ENCODE measurements around the gene SSH2. TPM values are rescaled to one million over a fixed set of nuclear protein-coding genes. Genes with fewer than 3 reads are reported as not detected.

Gene SSH2
- total and polyA plus RNA-seq, 4 donors = 7.5 to 14.1 (median 11.2) TPM

- Histone ChIP-seq H3K27ac (ENCODE audit: low read depth in 1 of 2, low read length in 2 of 2) (no peak overlapping the region), H3K36me3 (ENCODE audit: control insufficient read depth in 4 of 4, insufficient read depth in 3 of 4, low read depth in 1 of 4, low read length in 3 of 4) (peaks cover 0 to 3% (median under 1%) of the 10 kb centered on the region in 4 donors), H3K4me3 (ENCODE audit: low read depth in 1 of 3, low read length in 3 of 3) (no peak overlapping the region), H3K4me1 (ENCODE audit: control insufficient read depth in 4 of 4, insufficient read depth in 4 of 4, low read length in 3 of 4) (no peaks in the 10 kb centered on the region), H3K27me3 (ENCODE audit: control insufficient read depth in 4 of 4, insufficient read depth in 4 of 4, low read length in 3 of 4) (no peaks in the 10 kb centered on the region), H3K9ac (ENCODE audit: low read depth in 1 of 2, low read length in 2 of 2) (no peak overlapping the region), H3K9me3 (ENCODE audit: control insufficient read depth in 4 of 4, low read length in 3 of 4) (no peaks in the 10 kb centered on the region)
- TF ChIP-seq CTCF (IDR thresholded peaks at IDR 0.05; ENCODE audit: low read depth, low read length, missing input control) (no peak), FOXA1 (IDR thresholded peaks at IDR 0.05) (no peak), YY1 (IDR thresholded peaks at IDR 0.05) (no peak), RXRA (IDR thresholded peaks at IDR 0.05) (no peak), ZBTB33 (IDR thresholded peaks at IDR 0.05) (no peak), RAD21 (IDR thresholded peaks at IDR 0.05) (no peak), SP1 (IDR thresholded peaks at IDR 0.05) (no peak), EGR1 (IDR thresholded peaks at IDR 0.05; ENCODE audit: low read depth in 2 of 2) (no peak), JUND (IDR thresholded peaks at IDR 0.05) (no peak)
- no peak for DNase-seq (ENCODE audit: low spot score)
- WGBS = 85% methylated on average over 5 of the region's 5 CpGs
Observed at GRCh38 chr17:29836643-29837042, 93.4 kb downstream of the SSH2 start.

- 83% methylated on average over 10 of the region's 10 CpGs for WGBS
- Histone ChIP-seq H3K27ac (ENCODE audit: low read depth in 1 of 2, low read length in 2 of 2) (no peak overlapping the region), H3K9me3 (ENCODE audit: control insufficient read depth in 4 of 4, low read length in 3 of 4) (no peaks in the 10 kb centered on the region), H3K27me3 (ENCODE audit: control insufficient read depth in 4 of 4, insufficient read depth in 4 of 4, low read length in 3 of 4) (no peaks in the 10 kb centered on the region), H3K36me3 (ENCODE audit: control insufficient read depth in 4 of 4, insufficient read depth in 3 of 4, low read depth in 1 of 4, low read length in 3 of 4) (peaks cover 0 to 3% (median under 1%) of the 10 kb centered on the region in 4 donors), H3K9ac (ENCODE audit: low read depth in 1 of 2, low read length in 2 of 2) (no peak overlapping the region), H3K4me1 (ENCODE audit: control insufficient read depth in 4 of 4, insufficient read depth in 4 of 4, low read length in 3 of 4) (no peaks in the 10 kb centered on the region), H3K4me3 (ENCODE audit: low read depth in 1 of 3, low read length in 3 of 3) (no peak overlapping the region)
- TF ChIP-seq RXRA (IDR thresholded peaks at IDR 0.05) (no peak), SP1 (IDR thresholded peaks at IDR 0.05) (no peak)
- DNase-seq (ENCODE audit: low spot score) = no peak
Observed at GRCh38 chr17:29835435-29836351, 94.3 kb downstream of the SSH2 start.

- no peak for DNase-seq (ENCODE audit: low spot score)
- H3K4me1 ChIP-seq (ENCODE audit: control insufficient read depth in 4 of 4, insufficient read depth in 4 of 4, low read length in 3 of 4) = no peaks in the 10 kb centered on the region
- H3K4me3 ChIP-seq (ENCODE audit: low read depth in 1 of 3, low read length in 3 of 3) = no peak overlapping the region
- WGBS = 95% methylated on average over 1 of the region's 1 CpG
- H3K9ac ChIP-seq (ENCODE audit: low read depth in 1 of 2, low read length in 2 of 2) = no peak overlapping the region
- H3K27me3 ChIP-seq (ENCODE audit: control insufficient read depth in 4 of 4, insufficient read depth in 4 of 4, low read length in 3 of 4) = no peaks in the 10 kb centered on the region
- H3K27ac ChIP-seq (ENCODE audit: low read depth in 1 of 2, low read length in 2 of 2) = no peak overlapping the region
- peaks cover 0 to 2% (median 0%) of the 10 kb centered on the region in 4 donors for H3K36me3 ChIP-seq (ENCODE audit: control insufficient read depth in 4 of 4, insufficient read depth in 3 of 4, low read depth in 1 of 4, low read length in 3 of 4)
- no peaks in the 10 kb centered on the region for H3K9me3 ChIP-seq (ENCODE audit: control insufficient read depth in 4 of 4, low read length in 3 of 4)
- TF ChIP-seq HNF4A (conservative IDR thresholded peaks at IDR 0.05) (no peak), RAD21 (IDR thresholded peaks at IDR 0.05) (no peak), FOXA2 (IDR thresholded peaks at IDR 0.05) (no peak), GABPA (IDR thresholded peaks at IDR 0.05 in 1 of 2, conservative IDR thresholded peaks at IDR 0.05 in 1 of 2) (no peak), CTCF (IDR thresholded peaks at IDR 0.05; ENCODE audit: low read depth, low read length, missing input control) (no peak), ATF3 (IDR thresholded peaks at IDR 0.05) (no peak), JUND (IDR thresholded peaks at IDR 0.05) (no peak), REST (IDR thresholded peaks at IDR 0.05) (no peak), EGR1 (IDR thresholded peaks at IDR 0.05; ENCODE audit: low read depth in 2 of 2) (no peak)
Observed at GRCh38 chr17:29833801-29834200, 96.2 kb downstream of the SSH2 start.
